Thyroid gland (tissue), 4 donors: ENCODE data around the gene AKT2. TPM values are rescaled to one million over a fixed set of nuclear protein-coding genes. Genes with fewer than 3 reads are reported as not detected.
A peak's percentile ranks its signal among the peaks of the same experiment; 100 is the strongest.

Experiments used
- DNase-seq, 2 donors: peaks; one replicate each; pipeline ENCODE4 v3.0.0-alpha.2; 2019
- H3K27ac ChIP-seq, 3 donors: fragments of 200-600 bp; sonication (generic); 1 replicate in 2 of 3; 2 replicates in 1 of 3; pipeline ENCODE4 v1.5.1; 2016 to 2019; ENCODE audit warnings: mild to moderate bottlenecking in 1 of 3, moderate library complexity in 1 of 3
- H3K27me3 ChIP-seq: fragments of 200-600 bp; sonication (generic); one replicate; pipeline ENCODE4 v1.5.1; 2019
- H3K36me3 ChIP-seq, 2 donors: fragments of 200-600 bp; sonication (generic); one replicate each; pipeline ENCODE4 v1.5.1; 2016 to 2019
- H3K4me1 ChIP-seq, 2 donors: fragments of 200-600 bp; sonication (generic); one replicate each; pipeline ENCODE4 v1.5.1; 2017 to 2019
- H3K4me3 ChIP-seq, 3 donors: fragments of 200-600 bp; sonication (generic); replicated peaks in 1 of 3; 1 replicate in 2 of 3; 2 replicates in 1 of 3; pipeline ENCODE4 v1.5.1; 2016; ENCODE audit warnings: mild to moderate bottlenecking in 1 of 3
- H3K9me3 ChIP-seq: fragments of 200-600 bp; sonication (generic); one replicate; pipeline ENCODE4 v1.5.1; 2017
- POLR2A ChIP-seq, 2 donors: fragments of 450-650 bp; IDR thresholded peaks; one replicate each; pipeline ENCODE4 v1.6.1; 2017; ENCODE audit warnings: antibody characterized with exemption in 2 of 2, mild to moderate bottlenecking in 2 of 2, moderate library complexity in 1 of 2
- WGBS, 2 donors: methylation state at CpG; one replicate each; pipeline ENCODE4 v1.1.5; 2017; 5-methylcytosine and 5-hydroxymethylcytosine counted together
- intact Hi-C: fragments of 100-400 bp; cut with DNase I; formaldehyde crosslinking; loops from one replicate; pipeline ENCODE4 v1.15.1; 2023
- microRNA counts, 2 donors: library from miRNA; unstranded; fragments of <30 nt; microRNA quantifications; one replicate each; lab custom pipeline; 2016 to 2017
- microRNA-seq: library from miRNA; unstranded; fragments of <30 nt; microRNA quantifications from one replicate; pipeline ENCODE4, GENCODE V29; 2016
- small RNA-seq: library from RNA; depleted of rRNA; stranded (forward); fragments of <200 nt; gene quantifications from one replicate; pipeline ENCODE3, GENCODE V24; 2016
- total RNA-seq, 4 donors: library from RNA; depleted of rRNA; stranded (reverse); fragments of >200 nt; gene quantifications; one replicate each; pipeline ENCODE4 v1.2.3, GENCODE V29; 2016
- TF ChIP-seq, protein P1 (sequence below), 6 experiments: fragments of 200-600 bp in 3 of 6; fragments of 450-650 bp in 3 of 6; sonication (generic) in 3 of 6; IDR thresholded peaks; one replicate each; pipeline ENCODE4 v1.5.1; 2016 to 2019; ENCODE audit warnings: antibody characterized with exemption in 6 of 6, mild to moderate bottlenecking in 2 of 6, inconsistent platforms in 1 of 6, moderate library complexity in 1 of 6

AKT2 gene
- total RNA-seq, 4 donors from 2014 or later, result 166 to 285 (median 190) TPM

- H3K27me3 ChIP-seq, result no peaks in the 10 kb centered on the region
- TF ChIP-seq, protein P1, sequence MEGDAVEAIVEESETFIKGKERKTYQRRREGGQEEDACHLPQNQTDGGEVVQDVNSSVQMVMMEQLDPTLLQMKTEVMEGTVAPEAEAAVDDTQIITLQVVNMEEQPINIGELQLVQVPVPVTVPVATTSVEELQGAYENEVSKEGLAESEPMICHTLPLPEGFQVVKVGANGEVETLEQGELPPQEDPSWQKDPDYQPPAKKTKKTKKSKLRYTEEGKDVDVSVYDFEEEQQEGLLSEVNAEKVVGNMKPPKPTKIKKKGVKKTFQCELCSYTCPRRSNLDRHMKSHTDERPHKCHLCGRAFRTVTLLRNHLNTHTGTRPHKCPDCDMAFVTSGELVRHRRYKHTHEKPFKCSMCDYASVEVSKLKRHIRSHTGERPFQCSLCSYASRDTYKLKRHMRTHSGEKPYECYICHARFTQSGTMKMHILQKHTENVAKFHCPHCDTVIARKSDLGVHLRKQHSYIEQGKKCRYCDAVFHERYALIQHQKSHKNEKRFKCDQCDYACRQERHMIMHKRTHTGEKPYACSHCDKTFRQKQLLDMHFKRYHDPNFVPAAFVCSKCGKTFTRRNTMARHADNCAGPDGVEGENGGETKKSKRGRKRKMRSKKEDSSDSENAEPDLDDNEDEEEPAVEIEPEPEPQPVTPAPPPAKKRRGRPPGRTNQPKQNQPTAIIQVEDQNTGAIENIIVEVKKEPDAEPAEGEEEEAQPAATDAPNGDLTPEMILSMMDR (IDR thresholded peaks at IDR 0.05), result no peak
- no peak for TF ChIP-seq POLR2A (IDR thresholded peaks at IDR 0.05)
- WGBS, 2 donors, result 81 to 93% methylated on average over 5 of the region's 5 CpGs
- intact Hi-C loops, result no loop called here
- DNase-seq, result no peak
- no peak overlapping the region for H3K4me3 ChIP-seq
- H3K27ac ChIP-seq, result no peak overlapping the region
- H3K36me3 ChIP-seq, result no peaks in the 10 kb centered on the region
- H3K4me1 ChIP-seq, result peaks cover 17 to 18% of the 10 kb centered on the region in 2 donors
- no peaks in the 10 kb centered on the region for H3K9me3 ChIP-seq
These were observed 92.2 kb downstream of the AKT2 start for GRCh38 chr19:40192758-40193586.

DNA sequence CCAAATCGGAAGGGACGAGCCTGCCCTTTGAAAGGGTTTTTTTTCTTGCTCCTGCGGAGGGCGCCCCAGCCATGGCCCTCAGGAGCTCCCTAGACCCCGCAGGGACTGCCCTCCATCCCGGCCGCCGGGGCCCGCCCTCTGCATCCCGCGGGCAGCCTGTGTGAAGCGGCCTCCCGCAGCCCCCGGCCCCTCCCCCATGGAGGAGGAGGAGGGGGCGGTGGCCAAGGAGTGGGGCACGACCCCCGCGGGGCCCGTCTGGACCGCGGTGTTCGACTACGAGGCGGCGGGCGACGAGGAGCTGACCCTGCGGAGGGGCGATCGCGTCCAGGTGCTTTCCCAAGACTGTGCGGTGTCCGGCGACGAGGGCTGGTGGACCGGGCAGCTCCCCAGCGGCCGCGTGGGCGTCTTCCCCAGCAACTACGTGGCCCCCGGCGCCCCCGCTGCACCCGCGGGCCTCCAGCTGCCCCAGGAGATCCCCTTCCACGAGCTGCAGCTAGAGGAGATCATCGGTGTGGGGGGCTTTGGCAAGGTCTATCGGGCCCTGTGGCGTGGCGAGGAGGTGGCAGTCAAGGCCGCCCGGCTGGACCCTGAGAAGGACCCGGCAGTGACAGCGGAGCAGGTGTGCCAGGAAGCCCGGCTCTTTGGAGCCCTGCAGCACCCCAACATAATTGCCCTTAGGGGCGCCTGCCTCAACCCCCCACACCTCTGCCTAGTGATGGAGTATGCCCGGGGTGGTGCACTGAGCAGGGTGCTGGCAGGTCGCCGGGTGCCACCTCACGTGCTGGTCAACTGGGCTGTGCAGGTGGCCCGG, 93.1 kb downstream of the AKT2 start:
- TF ChIP-seq, protein P1 (IDR thresholded peaks at IDR 0.05), result no peak
- no peak for TF ChIP-seq POLR2A (IDR thresholded peaks at IDR 0.05)
- peak overlapping the region; percentile 32 to 97 (median 43) for H3K4me3 ChIP-seq
- WGBS, 2 donors, result 10 to 50% methylated on average over 2 to 10 of the region's 62 CpGs
- H3K36me3 ChIP-seq, result no peaks in the 10 kb centered on the region
- H3K4me1 ChIP-seq, result peaks cover 17 to 18% of the 10 kb centered on the region in 2 donors
- H3K27me3 ChIP-seq, result no peaks in the 10 kb centered on the region
- no peaks in the 10 kb centered on the region for H3K9me3 ChIP-seq
- intact Hi-C loops, result no loop called here
- no peak overlapping the region for H3K27ac ChIP-seq
- peak; percentile 24 to 29 for DNase-seq

DNA sequence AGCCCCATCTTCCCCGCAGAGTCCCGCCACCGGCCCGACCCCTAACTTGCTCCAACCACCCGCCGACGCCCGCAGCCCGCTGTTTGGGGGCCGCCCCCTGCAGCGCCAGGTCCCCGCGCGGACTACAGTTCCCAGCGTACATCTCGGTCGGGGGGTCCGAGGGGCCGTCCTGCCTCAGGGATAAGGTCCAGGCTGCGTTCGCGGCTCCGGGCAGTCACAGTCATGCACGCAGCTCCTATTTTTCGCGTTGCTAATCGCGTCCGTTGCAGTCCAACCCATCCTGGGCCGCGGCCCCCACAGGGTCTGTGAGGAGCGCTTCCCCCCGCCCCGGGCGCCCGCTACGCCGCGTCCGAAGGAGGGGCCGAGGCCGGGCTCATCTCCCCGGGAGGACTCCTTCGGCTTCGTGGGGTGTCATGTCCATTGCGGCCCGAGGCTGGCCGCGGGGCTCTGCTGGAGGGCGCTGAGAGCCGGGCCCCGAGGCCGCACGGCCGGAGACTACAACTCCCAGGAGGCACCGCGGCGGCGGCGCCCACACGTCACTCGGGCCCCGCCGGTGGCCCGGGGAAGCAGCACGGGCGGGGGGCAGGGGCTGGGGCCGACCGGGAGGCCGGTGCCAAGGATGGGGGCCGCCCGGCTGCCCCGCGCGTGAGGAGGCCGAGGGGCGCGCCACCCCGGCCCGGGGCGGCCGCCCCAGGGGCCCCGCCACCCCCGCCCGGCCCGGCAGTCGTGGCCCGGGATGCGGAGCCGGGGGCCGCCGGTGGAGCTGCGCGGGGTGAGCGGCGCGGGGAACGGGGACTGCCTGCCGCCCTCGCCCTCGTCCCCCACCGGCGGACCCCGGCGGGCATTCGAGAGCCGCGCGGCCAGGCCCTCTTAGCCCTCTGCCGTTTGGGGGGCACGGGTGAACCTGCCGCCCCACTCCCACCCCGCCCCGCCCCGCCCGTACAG, 94.0 kb downstream of the AKT2 start, which contains the start of gene MAP3K10:
Gene MAP3K10 (plus strand): TSS at position 536 of the 945 bp plus-strand sequence. CDS start 606 bp downstream, outside the sequence.
- Histone ChIP-seq H3K4me1 (peaks cover 17 to 18% of the 10 kb centered on the region in 2 donors), H3K27ac (peak within 1 kb of the TSS; percentile 92 to 97 (median 95)), H3K9me3 (no peaks in the 10 kb centered on the region), H3K4me3 (peak within 1 kb of the TSS; percentile 96 to 97 (median 97)), H3K27me3 (no peaks in the 10 kb centered on the region), H3K36me3 (no peaks in the 10 kb centered on the region)
- 0 to 2% methylated on average over 2 to 22 of the region's 116 CpGs for WGBS, 2 donors
- intact Hi-C loops, result no loop called here
- peak; percentile 59 to 61 for DNase-seq
- TF ChIP-seq, protein P1 (IDR thresholded peaks at IDR 0.05), result no peak
- TF ChIP-seq POLR2A (IDR thresholded peaks at IDR 0.05), result peak in 1 of 2 donors; percentile 48

GRCh38 chr19:40184273-40184672, 100.9 kb downstream of the AKT2 start:
- Histone ChIP-seq H3K9me3 (no peaks in the 10 kb centered on the region), H3K4me1 (no peaks in the 10 kb centered on the region), H3K36me3 (no peaks in the 10 kb centered on the region), H3K27ac (no peak overlapping the region), H3K27me3 (no peaks in the 10 kb centered on the region), H3K4me3 (no peak overlapping the region)
- WGBS, 2 donors, result 77 to 92% methylated on average over 1 of the region's 1 CpG
- intact Hi-C loops, result no loop called here
- DNase-seq, result no peak
- TF ChIP-seq, protein P1 (IDR thresholded peaks at IDR 0.05), result no peak
- TF ChIP-seq POLR2A (IDR thresholded peaks at IDR 0.05), result no peak

MicroRNAs within 50 kb of the gene (microRNA counts, 767-probe panel; counts per million panel counts)
- 0 to 2,003 counts per million in 2 donors for microRNA hsa-miR-641 (lab: Ali Mortazavi, UCI)

Small RNAs within 50 kb of the gene (microRNA-seq; reads per million reads assigned to microRNA genes)
- 24.9 reads per million, percentile 41 among the genes with 10 or more reads in this experiment for gene MIR641

Small RNAs within 50 kb of the gene (small RNA-seq; reads per million reads assigned to genes)
- gene MIR641, result not detected
- not detected for gene RNU6-945P

Other genes starting within 250 kb of the AKT2 start
- 10 to 100 TPM; 22.3 to 44.6 (median 30.9) TPM for gene ZNF780B, start 229.1 kb downstream of the AKT2 start, total RNA-seq
- gene ZNF780A, start 194.4 kb downstream of the AKT2 start, total RNA-seq, result 10 to 100 TPM; 26.8 to 60.1 (median 33.8) TPM
- gene MAP3K10, start 93.9 kb downstream of the AKT2 start, total RNA-seq, result 10 to 100 TPM in 3 of 4 donors, 1 to 10 TPM in 1; 9.1 to 19.6 (median 15.9) TPM
- gene TTC9B, start 67.0 kb downstream of the AKT2 start, total RNA-seq, result not detected
- gene CCNP, start 58.7 kb downstream of the AKT2 start, total RNA-seq, result 1 to 10 TPM in 1 of 4 donors, under 1 TPM in 2, not detected in 1; 0.13 to 3.2 (median 0.68) TPM
- 10 to 100 TPM in 3 of 4 donors, 1 to 10 TPM in 1; 9.4 to 17.3 (median 17.2) TPM for gene C19orf47, start 63.1 kb upstream of the AKT2 start, total RNA-seq
- 100 to 1,000 TPM; 151 to 258 (median 244) TPM for gene PLD3, start 63.4 kb upstream of the AKT2 start, total RNA-seq
- under 1 TPM in 2 of 4 donors, not detected in 2; 0.22 to 0.27 TPM for gene HIPK4, start 104.8 kb upstream of the AKT2 start, total RNA-seq
- 10 to 100 TPM in 2 of 4 donors, 1 to 10 TPM in 2; 7.3 to 27.5 (median 10.3) TPM for gene PRX, start 128.0 kb upstream of the AKT2 start, total RNA-seq
- 10 to 100 TPM; 12.6 to 19.9 (median 15.1) TPM for gene SERTAD1, start 140.6 kb upstream of the AKT2 start, total RNA-seq
- 10 to 100 TPM; 15.6 to 25.2 (median 20.4) TPM for gene SERTAD3, start 159.0 kb upstream of the AKT2 start, total RNA-seq
- 100 to 1,000 TPM; 111 to 238 (median 205) TPM for gene BLVRB, start 180.4 kb upstream of the AKT2 start, total RNA-seq
- 1 to 10 TPM in 2 of 4 donors, under 1 TPM in 2; 0.67 to 2.7 (median 1.0) TPM for gene SPTBN4, start 181.7 kb upstream of the AKT2 start, total RNA-seq